GM18909 (cell line): Measurements from ENCODE around the gene GRB2.
"Not testable (repeated sequence)": the region's sequence is repeated elsewhere in the genome, so short reads cannot be mapped to it uniquely, and the experiment has no call there.

ENCODE experiments used
- ATAC-seq: cut with Tn5 transposase; IDR thresholded peaks from one replicate; pipeline ENCODE4 v1.9.1; 2021; ENCODE audit warnings: mild to moderate bottlenecking; ENCODE audit not compliant: unreplicated experiment, poor library complexity

GRB2 gene

DNA sequence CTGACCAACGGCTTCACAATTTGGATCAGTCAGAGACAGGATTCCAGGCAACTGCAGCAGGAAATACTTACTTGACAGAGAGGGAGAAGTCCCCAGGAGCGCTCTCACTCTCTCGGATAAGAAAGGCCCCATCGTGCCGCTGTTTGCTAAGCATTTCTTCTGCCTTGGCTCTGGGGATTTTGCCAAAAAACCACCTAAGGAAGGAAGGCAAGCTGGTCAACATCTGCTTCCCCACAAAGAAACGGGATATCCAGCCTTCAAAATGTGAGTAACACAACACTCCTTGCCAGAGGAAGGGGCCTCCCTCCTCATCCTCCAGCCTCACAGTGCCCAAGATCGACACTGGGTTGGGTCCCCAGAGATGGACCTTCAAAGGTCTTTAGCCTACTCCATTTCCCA lies 79.7 kb downstream of the GRB2 start:
- no peak for ATAC-seq

GRCh38 chr17:75325348-75325747 lies 80.1 kb downstream of the GRB2 start:
- ATAC-seq, result no peak

- no peak for ATAC-seq
Observed at GRCh38 chr17:75321506-75321905, 84.0 kb downstream of the GRB2 start.

- peak; percentile 58 for ATAC-seq
Observed at GRCh38 chr17:75319904-75320691, 85.4 kb downstream of the GRB2 start.

GRCh38 chr17:75318615-75319222 lies 86.8 kb downstream of the GRB2 start:
- ATAC-seq, result no peak

DNA sequence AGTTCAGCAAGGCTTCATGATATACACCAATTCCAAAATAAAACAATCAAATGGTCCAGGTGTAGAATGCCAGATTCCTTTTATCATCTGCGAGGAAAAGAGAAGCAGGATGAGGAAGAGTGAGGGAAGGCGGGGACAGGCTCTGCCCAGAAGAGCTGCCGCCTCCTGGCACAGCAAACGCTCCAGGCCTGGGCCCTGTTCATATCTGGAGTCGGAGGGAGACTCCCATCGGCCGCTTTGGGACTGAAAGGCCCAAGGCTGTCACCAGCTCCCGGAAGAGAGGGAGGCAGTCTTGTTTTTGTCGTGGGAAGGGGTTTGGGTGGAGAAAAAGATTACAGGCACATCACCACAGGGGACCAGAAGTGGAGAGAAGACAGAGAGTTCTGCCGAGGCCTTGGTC lies 87.3 kb downstream of the GRB2 start:
- ATAC-seq, result no peak

GRCh38 chr17:75317671-75318070 lies 87.8 kb downstream of the GRB2 start:
- no peak for ATAC-seq

GRCh38 chr17:75316253-75316652 lies 89.2 kb downstream of the GRB2 start:
- no peak for ATAC-seq

DNA sequence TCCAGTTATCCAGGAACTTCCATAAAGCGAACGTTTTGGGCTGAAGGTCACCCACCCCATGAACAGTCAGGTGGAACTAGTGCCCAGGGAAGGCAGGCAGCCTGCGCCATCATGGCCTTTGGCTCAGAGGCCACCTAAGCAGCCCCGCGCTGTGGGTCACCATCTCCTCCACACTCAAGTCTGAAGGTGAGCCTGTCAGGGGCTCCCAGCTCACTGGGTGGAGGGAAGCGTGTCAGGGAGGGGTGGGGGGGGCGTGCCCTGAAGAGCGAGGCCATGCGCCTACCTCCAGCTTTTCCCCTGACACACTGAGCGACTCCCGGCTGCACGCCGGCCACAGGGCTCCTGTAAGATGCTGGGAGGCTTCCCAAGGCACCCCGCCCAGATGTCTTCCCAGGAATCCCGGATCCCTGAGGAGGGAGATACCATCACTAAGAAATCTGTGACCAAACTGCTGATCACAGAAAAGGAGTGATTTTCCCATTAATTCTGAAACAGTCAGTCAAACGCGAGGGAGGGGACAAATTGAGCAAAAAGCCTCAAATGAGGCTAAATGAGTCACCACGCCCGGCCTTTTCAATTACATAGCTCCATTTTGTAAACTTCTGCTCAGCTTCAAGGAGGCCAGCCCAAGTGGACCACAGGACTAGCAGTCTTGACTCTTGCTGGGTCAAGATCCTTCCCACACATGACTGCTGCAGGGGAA lies 89.8 kb downstream of the GRB2 start:
- no peak for ATAC-seq

DNA sequence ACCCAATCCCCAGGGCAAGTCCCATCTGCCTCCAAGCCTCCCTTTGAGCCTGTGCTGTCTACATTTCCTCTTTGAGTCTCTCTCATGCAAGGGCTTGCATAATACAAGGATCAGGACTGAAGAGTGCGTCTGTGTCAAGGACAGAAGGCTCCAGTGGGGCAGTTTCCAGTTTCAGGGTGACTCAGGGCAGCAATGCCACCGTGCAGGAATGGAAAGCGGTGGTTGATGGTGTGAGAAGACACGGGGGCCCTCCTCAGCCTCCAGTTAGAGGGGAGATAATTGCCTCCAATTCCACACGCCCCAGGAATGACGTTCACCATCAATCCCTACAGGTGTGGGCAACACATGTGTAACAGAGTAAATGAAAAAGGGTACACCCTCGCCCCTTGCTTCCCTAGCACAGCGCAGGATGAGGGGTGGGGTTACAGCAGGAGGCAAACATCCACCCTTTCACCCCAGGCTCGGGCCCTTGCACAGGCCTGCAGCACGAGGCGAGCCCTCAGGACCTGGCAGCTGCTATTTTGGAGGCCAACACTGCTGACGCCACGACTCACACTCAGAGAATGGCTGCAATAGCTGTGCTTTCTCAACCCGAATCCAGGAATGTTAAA lies 91.4 kb downstream of the GRB2 start:
- no peak for ATAC-seq

DNA sequence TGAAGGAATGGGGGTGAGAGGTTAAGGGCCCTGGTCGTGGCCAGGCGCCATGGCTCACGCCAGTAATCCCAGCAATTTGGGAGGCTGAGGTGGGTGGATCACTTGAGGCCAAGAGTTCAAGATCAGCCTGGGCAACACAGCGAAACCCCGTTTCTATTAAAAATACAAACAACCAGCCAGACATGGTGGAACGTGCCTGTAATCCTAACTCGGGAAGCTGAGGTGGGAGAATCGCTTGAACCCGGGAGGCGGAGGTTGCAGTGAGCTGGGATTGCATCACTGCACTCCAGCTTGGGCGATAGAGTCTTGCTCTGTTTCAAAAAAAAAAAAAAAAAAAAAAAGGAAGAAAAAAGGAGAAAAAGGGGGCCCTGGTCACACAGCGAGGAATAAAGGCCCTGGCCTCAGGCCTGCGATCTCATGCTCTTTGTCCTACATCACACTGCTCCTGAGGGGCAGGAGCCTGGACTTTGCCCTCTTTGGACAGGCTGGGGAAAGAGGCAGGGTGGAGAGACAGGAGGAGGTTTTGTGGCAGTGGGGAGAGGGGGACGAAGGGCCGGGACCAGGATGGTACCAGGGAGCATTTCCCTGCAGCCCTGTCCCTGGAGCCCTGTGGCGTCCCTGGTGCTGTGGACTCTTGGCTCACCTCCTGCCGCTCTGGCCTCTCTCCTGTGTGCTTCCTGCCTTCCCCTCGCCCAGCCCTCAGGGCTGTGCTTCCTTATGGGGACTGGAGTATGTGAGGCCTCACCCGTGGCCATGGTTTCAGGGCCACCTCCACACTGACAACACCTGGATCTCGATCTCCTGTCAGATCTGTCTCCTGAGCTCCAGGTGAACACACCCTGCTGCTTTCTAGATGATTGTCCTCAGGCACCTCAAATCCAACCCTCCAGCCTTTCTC lies 96.5 kb downstream of the GRB2 start:
- no peak for ATAC-seq

- no peak for ATAC-seq
Observed at GRCh38 chr17:75307957-75308731, 97.3 kb downstream of the GRB2 start.

GRCh38 chr17:75301502-75302206 lies 103.8 kb downstream of the GRB2 start:
- no peak for ATAC-seq

- no peak for ATAC-seq
Observed at GRCh38 chr17:75301049-75301448, 104.4 kb downstream of the GRB2 start.

- no peak for ATAC-seq
Observed at GRCh38 chr17:75300280-75300679, 105.2 kb downstream of the GRB2 start.

DNA sequence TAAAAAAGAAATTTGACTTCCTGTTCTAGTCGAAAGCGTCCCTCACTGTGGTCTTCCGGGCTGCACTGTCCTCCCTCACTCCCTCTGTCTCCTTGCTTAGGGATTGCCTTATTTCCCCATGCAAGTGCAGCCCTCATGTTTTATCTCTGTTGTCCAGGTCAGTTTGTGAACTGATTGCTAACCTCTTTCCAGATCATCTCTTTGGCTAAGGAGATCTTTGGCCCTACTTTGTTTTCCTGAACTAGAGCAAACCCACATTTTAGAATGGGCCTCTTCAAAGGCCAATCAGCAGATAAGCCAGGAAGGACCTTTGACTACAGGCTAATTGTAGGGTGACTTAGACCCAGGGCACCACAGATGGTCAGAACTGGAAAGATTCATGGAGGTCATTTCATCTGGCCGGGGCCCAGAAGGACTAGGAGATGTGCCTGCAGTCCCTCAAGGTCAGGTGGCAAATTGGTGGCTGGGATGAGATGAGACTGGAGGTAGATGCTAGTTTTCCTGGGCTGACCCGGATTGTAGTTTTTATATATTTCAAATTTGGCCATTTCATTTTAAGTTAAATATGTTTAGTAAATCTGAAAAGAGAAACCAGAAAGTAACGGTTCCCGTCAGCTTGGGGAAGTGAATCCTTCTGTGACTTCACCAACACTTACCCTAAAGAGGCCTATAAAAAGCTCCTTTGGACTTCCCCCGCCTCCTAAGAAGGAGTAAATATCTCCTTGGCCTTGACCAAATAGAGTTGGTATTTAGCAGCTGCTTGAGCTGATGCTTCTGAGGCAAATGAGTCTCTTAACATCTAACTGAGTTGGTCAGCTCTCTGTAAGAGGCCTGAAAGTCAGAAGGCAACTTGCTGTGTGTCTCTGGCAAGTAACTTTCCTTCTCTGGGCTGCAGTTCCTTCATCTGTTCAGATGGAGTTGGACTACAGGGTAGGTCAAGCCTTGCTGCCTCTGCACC lies 110.0 kb downstream of the GRB2 start:
- ATAC-seq, result peak; percentile 77

DNA sequence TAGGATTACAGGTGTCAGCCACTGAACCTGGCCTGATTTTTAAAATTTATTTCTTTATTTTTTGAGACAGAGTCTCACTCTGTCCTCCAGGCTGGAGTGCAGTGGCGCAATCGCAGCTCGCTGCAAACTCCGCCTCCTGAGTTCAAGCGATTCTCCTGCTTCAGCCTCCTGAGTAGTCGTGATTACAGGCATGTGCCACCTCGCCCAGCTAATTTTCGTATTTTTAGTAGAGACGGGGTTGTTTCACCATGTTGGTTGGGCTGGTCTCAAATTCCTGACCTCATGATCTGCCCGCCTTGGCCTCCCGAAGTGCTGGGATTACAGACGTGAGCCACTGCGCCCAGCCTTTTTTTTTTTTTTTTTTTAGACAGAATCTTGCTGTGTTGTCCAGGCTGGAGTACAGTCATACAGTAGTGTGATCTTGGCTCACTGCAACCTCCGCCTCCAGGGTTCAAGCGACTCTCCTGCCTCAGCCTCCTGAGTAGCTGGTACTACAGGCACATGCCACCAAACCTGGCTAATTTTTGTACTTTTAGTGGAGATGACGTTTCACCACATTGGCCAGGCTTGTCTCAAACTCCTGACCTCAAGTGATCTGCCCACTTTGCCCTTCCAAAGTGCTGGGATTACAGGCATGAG lies 112.5 kb downstream of the GRB2 start:
- ATAC-seq, result not testable (repeated sequence)
